DND-41 (cell line): ENCODE results near the gene MCM10.

Source experiments
- ATAC-seq: fragments of 200-7000 bp; cut with Tn5 transposase; 3 replicates; pipeline ENCODE4 v1.9.1; 2021; ENCODE audit warnings: low read depth; ENCODE audit not compliant: insufficient read depth
- DNase-seq: peaks from one replicate; pipeline ENCODE4 v3.0.0-alpha.2; 2020
- H2AFZ ChIP-seq: 2 replicates; pipeline ENCODE4 v1.6.0; 2012; ENCODE audit warnings: low read depth, low read length
- H3K27ac ChIP-seq: 2 replicates; pipeline ENCODE4 v1.5.1; 2012; ENCODE audit warnings: low read length, inconsistent platforms
- H3K27me3 ChIP-seq: fragments of 200-600 bp; sonication (generic); 2 replicates; pipeline ENCODE4 v1.6.0; 2012; ENCODE audit warnings: low read length, mild to moderate bottlenecking, inconsistent platforms; ENCODE audit not compliant: insufficient read depth, poor library complexity
- H3K36me3 ChIP-seq: 2 replicates; pipeline ENCODE4 v1.5.1; 2012; ENCODE audit warnings: low read length, inconsistent platforms; ENCODE audit not compliant: insufficient read depth
- H3K4me1 ChIP-seq: 2 replicates; pipeline ENCODE4 v1.5.1; 2012; ENCODE audit warnings: mild to moderate bottlenecking, low read length; ENCODE audit not compliant: insufficient read depth
- H3K4me2 ChIP-seq: 2 replicates; pipeline ENCODE4 v1.6.0; 2012; ENCODE audit warnings: mild to moderate bottlenecking, moderate library complexity, low read length, inconsistent platforms; ENCODE audit not compliant: insufficient read depth
- H3K4me3 ChIP-seq, 2 experiments: fragments of 200-600 bp in 1 of 2; shearing (Covaris generic) in 1 of 2; 2 replicates each; pipeline ENCODE4 v1.5.1; 2012 to 2016; ENCODE audit warnings: inconsistent platforms in 2 of 2, low read length in 2 of 2, mild to moderate bottlenecking in 2 of 2, low read depth in 1 of 2, moderate library complexity in 1 of 2
- H3K79me2 ChIP-seq: 2 replicates; pipeline ENCODE4 v1.6.0; 2012; ENCODE audit warnings: low read length, inconsistent platforms; ENCODE audit not compliant: insufficient read depth
- H3K9ac ChIP-seq: 2 replicates; pipeline ENCODE4 v1.6.0; 2012; ENCODE audit warnings: low read depth, mild to moderate bottlenecking, inconsistent platforms, low read length, moderate library complexity
- H3K9me3 ChIP-seq: 2 replicates; pipeline ENCODE4 v1.5.1; 2012; ENCODE audit warnings: low read length, moderate library complexity, mild to moderate bottlenecking, inconsistent platforms; ENCODE audit not compliant: insufficient read depth, severe bottlenecking
- H4K20me1 ChIP-seq: 2 replicates; pipeline ENCODE4 v1.6.0; 2012; ENCODE audit warnings: low read length; ENCODE audit not compliant: insufficient read depth
- EZH2 ChIP-seq: IDR thresholded peaks from 3 replicates; pipeline ENCODE4 v1.6.1; 2012; ENCODE audit warnings: borderline replicate concordance, low read depth, mild to moderate bottlenecking, moderate library complexity, low read length, inconsistent platforms; ENCODE audit not compliant: severe bottlenecking
- TF ChIP-seq, protein P1 (sequence below): IDR thresholded peaks from 2 replicates; pipeline ENCODE4 v1.5.1; 2012; ENCODE audit warnings: borderline replicate concordance, low read length, moderate library complexity, mild to moderate bottlenecking; ENCODE audit not compliant: poor library complexity, severe bottlenecking; ENCODE audit errors: extremely low read depth

Gene MCM10

DNA sequence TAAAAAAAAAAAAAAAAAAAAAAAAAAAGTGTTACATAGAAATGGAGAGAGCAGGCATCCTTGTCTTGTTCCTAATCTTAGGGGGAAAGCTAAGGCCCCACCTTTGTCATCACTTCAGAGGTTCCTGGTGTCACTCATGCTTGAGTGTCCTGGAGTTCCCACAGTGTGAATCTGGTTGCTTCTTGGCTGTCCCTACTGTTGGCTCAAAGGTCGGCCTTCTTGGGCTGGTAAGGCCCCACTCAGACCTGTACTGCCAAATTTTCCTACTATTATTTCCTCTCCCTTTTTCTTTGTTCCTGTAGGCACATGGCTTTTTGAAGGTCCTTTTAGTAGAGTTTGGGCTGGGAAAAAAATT lies 39.9 kb upstream of the MCM10 start:
- no peaks in the 10 kb centered on the region for H4K20me1 ChIP-seq
- H3K4me3 ChIP-seq, result no peak overlapping the region
- TF ChIP-seq, protein P1, sequence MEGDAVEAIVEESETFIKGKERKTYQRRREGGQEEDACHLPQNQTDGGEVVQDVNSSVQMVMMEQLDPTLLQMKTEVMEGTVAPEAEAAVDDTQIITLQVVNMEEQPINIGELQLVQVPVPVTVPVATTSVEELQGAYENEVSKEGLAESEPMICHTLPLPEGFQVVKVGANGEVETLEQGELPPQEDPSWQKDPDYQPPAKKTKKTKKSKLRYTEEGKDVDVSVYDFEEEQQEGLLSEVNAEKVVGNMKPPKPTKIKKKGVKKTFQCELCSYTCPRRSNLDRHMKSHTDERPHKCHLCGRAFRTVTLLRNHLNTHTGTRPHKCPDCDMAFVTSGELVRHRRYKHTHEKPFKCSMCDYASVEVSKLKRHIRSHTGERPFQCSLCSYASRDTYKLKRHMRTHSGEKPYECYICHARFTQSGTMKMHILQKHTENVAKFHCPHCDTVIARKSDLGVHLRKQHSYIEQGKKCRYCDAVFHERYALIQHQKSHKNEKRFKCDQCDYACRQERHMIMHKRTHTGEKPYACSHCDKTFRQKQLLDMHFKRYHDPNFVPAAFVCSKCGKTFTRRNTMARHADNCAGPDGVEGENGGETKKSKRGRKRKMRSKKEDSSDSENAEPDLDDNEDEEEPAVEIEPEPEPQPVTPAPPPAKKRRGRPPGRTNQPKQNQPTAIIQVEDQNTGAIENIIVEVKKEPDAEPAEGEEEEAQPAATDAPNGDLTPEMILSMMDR, result no peak
- no peak for TF ChIP-seq EZH2
- ATAC-seq (no peak), DNase-seq (no peak)
- H3K79me2 ChIP-seq, result no peaks in the 10 kb centered on the region
- H3K27me3 ChIP-seq, result no peaks in the 10 kb centered on the region
- no peaks in the 10 kb centered on the region for H3K4me1 ChIP-seq
- no peak overlapping the region for H2AFZ ChIP-seq
- no peaks in the 10 kb centered on the region for H3K36me3 ChIP-seq
- H3K4me2 ChIP-seq, result no peak overlapping the region
- H3K27ac ChIP-seq, result no peak overlapping the region
- no peak overlapping the region for H3K9ac ChIP-seq
- no peaks in the 10 kb centered on the region for H3K9me3 ChIP-seq

- no peaks in the 10 kb centered on the region for H3K4me1 ChIP-seq
- no peaks in the 10 kb centered on the region for H3K9me3 ChIP-seq
- H4K20me1 ChIP-seq, result no peaks in the 10 kb centered on the region
- no peak overlapping the region for H3K4me2 ChIP-seq
- no peaks in the 10 kb centered on the region for H3K36me3 ChIP-seq
- no peak overlapping the region for H2AFZ ChIP-seq
- ATAC-seq, result no peak
- no peak overlapping the region for H3K27ac ChIP-seq
- no peak overlapping the region for H3K9ac ChIP-seq
- DNase-seq, result no peak
- TF ChIP-seq, protein P1, result no peak
- TF ChIP-seq EZH2, result no peak
- H3K79me2 ChIP-seq, result no peaks in the 10 kb centered on the region
- peaks cover 5% of the 10 kb centered on the region for H3K27me3 ChIP-seq
- no peak overlapping the region for H3K4me3 ChIP-seq
Observed at GRCh38 chr10:13136651-13137050, 24.7 kb upstream of the MCM10 start.

GRCh38 chr10:13139150-13139549 lies 22.2 kb upstream of the MCM10 start:
- Histone ChIP-seq H4K20me1 (no peaks in the 10 kb centered on the region), H3K9ac (no peak overlapping the region), H3K27me3 (peaks cover 5% of the 10 kb centered on the region), H3K36me3 (no peaks in the 10 kb centered on the region), H3K4me1 (no peaks in the 10 kb centered on the region), H3K27ac (no peak overlapping the region), H3K79me2 (no peaks in the 10 kb centered on the region), H2AFZ (no peak overlapping the region), H3K9me3 (no peaks in the 10 kb centered on the region), H3K4me3 (no peak overlapping the region), H3K4me2 (no peak overlapping the region)
- no peak for DNase-seq
- TF ChIP-seq EZH2, result no peak
- TF ChIP-seq, protein P1, result no peak
- ATAC-seq, result no peak

GRCh38 chr10:13139676-13140075 lies 21.7 kb upstream of the MCM10 start:
- H3K9me3 ChIP-seq, result no peaks in the 10 kb centered on the region
- ATAC-seq (no peak), DNase-seq (no peak)
- no peaks in the 10 kb centered on the region for H4K20me1 ChIP-seq
- H3K4me3 ChIP-seq, result no peak overlapping the region
- H3K4me1 ChIP-seq, result no peaks in the 10 kb centered on the region
- H3K36me3 ChIP-seq, result no peaks in the 10 kb centered on the region
- no peaks in the 10 kb centered on the region for H3K79me2 ChIP-seq
- H2AFZ ChIP-seq, result no peak overlapping the region
- peaks cover 5% of the 10 kb centered on the region for H3K27me3 ChIP-seq
- no peak overlapping the region for H3K4me2 ChIP-seq
- H3K9ac ChIP-seq, result no peak overlapping the region
- no peak overlapping the region for H3K27ac ChIP-seq
- no peak for TF ChIP-seq EZH2
- TF ChIP-seq, protein P1, result no peak
